GM12874 (cell line): ENCODE data around the gene HTR6.

ENCODE experiments used
- CTCF ChIP-seq: IDR thresholded peaks from 2 replicates; pipeline ENCODE4 v1.5.1; 2011; ENCODE audit warnings: low read depth, mild to moderate bottlenecking, control low read depth, low read length, moderate library complexity; ENCODE audit not compliant: insufficient read depth

Gene HTR6

GRCh38 chr1:19678493-19678892, 13.8 kb downstream of the HTR6 start:
- no peak for TF ChIP-seq CTCF

DNA sequence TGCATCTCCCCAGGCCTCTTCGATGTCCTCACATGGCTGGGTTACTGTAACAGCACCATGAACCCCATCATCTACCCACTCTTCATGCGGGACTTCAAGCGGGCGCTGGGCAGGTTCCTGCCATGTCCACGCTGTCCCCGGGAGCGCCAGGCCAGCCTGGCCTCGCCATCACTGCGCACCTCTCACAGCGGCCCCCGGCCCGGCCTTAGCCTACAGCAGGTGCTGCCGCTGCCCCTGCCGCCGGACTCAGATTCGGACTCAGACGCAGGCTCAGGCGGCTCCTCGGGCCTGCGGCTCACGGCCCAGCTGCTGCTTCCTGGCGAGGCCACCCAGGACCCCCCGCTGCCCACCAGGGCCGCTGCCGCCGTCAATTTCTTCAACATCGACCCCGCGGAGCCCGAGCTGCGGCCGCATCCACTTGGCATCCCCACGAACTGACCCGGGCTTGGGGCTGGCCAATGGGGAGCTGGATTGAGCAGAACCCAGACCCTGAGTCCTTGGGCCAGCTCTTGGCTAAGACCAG, 14.3 kb downstream of the HTR6 start:
- no peak for TF ChIP-seq CTCF

DNA sequence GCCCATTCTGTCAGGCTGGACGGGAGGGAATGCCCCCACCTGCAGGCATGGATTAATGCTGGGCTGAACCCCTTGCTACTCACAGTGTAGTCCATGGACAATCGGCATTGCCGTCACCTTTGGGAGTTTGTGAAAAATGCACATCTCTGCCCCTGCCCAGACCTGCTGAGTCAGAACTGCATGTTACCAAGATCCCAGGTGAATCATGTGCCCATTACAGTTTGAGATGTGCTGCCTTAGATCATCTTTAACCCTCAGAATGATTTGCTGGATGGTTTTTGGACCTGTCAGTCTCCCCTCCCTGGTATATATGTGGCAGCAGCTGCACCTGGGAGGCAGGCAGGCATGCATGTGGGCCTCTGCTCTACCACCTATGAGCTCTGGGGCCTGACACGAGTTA, 15.0 kb downstream of the HTR6 start:
- TF ChIP-seq CTCF, result no peak

GRCh38 chr1:19680644-19681043, 16.0 kb downstream of the HTR6 start:
- no peak for TF ChIP-seq CTCF

DNA sequence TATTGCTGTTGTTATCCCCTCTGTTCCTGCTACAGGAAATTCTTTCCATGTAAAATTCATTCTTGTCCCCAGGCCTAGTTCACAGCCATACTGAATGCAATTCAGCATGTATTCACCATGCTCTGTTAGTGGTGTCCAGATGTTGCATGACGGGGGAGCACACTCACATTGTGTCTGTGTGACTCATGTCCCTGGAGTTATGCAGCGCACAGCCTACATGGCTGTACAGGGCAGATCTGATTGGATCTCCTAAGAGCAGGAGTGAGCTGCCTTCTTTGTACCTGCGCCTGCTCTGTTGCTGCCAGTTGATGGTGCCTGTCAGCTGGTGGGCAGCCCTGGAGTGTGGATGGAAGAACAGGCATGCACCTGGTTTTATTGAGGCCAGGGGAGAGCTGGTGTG, 17.6 kb downstream of the HTR6 start:
- no peak for TF ChIP-seq CTCF

GRCh38 chr1:19682901-19683300, 18.2 kb downstream of the HTR6 start:
- no peak for TF ChIP-seq CTCF

GRCh38 chr1:19683351-19683750, 18.7 kb downstream of the HTR6 start:
- no peak for TF ChIP-seq CTCF

DNA sequence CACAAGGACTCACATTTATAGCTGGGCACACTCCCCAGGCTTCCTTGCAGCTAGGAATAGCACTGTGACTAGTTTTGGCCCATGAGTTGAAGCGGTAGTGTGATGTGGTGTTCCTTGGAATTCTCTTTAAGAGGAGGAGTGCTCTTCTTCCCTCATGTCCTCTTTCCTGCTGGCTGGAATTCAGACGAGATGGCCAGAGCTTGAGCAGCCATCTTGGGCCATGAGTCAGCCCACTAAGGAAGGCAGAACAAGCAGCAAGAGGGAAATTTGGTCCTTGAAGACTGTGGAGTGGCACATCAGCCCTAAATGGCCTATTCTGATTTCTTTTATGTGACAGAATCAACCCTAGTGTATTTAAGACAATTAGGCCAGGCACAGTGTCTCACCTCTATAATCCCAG, 20.0 kb downstream of the HTR6 start:
- TF ChIP-seq CTCF, result no peak
